ENCODE data around the gene SCD5. TPM values are rescaled to one million over a fixed set of nuclear protein-coding genes. Genes with fewer than 3 reads are reported as not detected.

SCD5 gene
- total and polyA plus RNA-seq, 2 of the 13 experiments (the other 11 are each of a cell fraction or from before 2014, with no cell fraction given), result not detected

DNA sequence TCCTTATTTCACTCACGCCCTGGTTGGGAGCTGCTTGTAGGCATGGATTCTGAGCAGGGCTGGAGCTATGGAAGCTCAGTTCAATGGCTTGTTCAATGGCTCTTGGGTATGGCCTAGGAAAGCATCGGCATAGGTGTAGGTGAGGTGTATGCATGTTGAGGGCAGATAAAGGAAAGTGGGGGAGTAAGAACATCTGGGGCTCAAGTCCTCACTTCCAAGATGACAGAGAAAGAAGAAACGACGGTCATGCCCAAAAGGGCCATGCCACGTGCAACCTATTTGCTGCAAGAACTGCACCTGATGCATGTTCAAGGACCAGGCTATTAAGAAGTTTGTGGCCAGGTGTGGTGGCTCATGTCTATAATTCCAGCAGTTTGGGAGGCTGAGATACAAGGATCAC is 23.4 kb downstream of the SCD5 start:
- H3K27ac ChIP-seq (ENCODE audit: extremely low read length, insufficient read depth, low read length), result no peak overlapping the region
- WGBS (ENCODE audit: low lambda C conversion rate), result 56% methylated on average over 5 of the region's 5 CpGs
- in situ Hi-C loops (cut with HindIII; ENCODE audit: extremely low pct_ligation_motif_present, low pct_unique_long_range_greater_than_20kb) (no loop called here), intact Hi-C loops (cut with micrococcal nuclease; ENCODE audit: unreplicated experiment) (no loop called here)
- FAIRE-seq (no peak), DNase-seq (ENCODE audit: low spot score) (no peak), ATAC-seq (no peak)
- ChIA-PET CTCF (ENCODE audit: low intra/inter-chr PET ratio, low total read pairs) (no interaction called here), POLR2A (no interaction called here)
- H2AFZ ChIP-seq (ENCODE audit: low read length), result no peak overlapping the region
- H3K79me2 ChIP-seq (ENCODE audit: insufficient read depth, low read length), result no peaks in the 10 kb centered on the region
- H4K20me1 ChIP-seq (ENCODE audit: insufficient read depth, low read length), result no peaks in the 10 kb centered on the region
- no peak overlapping the region for H3K4me3 ChIP-seq (replicated peaks in 1 of 3; ENCODE audit: insufficient read depth in 1 of 3, low read depth in 2 of 3, low read length in 3 of 3)
- no TSS peak for BruUV-seq (replicated peaks)
- H3K4me2 ChIP-seq (ENCODE audit: low read depth, low read length), result no peak overlapping the region
- no peak for TF ChIP-seq CHD4 (IDR thresholded peaks at IDR 0.05; ENCODE audit: borderline replicate concordance, low read length)
- TF ChIP-seq SP1 (IDR thresholded peaks at IDR 0.05), result no peak
- TF ChIP-seq SP1 (CRISPR knock-in tag; IDR thresholded peaks at IDR 0.05), result no peak
- TF ChIP-seq NAIF1 (CRISPR knock-in tag; IDR thresholded peaks at IDR 0.05; ENCODE audit: borderline replicate concordance), result no peak
- TF ChIP-seq, protein P1, sequence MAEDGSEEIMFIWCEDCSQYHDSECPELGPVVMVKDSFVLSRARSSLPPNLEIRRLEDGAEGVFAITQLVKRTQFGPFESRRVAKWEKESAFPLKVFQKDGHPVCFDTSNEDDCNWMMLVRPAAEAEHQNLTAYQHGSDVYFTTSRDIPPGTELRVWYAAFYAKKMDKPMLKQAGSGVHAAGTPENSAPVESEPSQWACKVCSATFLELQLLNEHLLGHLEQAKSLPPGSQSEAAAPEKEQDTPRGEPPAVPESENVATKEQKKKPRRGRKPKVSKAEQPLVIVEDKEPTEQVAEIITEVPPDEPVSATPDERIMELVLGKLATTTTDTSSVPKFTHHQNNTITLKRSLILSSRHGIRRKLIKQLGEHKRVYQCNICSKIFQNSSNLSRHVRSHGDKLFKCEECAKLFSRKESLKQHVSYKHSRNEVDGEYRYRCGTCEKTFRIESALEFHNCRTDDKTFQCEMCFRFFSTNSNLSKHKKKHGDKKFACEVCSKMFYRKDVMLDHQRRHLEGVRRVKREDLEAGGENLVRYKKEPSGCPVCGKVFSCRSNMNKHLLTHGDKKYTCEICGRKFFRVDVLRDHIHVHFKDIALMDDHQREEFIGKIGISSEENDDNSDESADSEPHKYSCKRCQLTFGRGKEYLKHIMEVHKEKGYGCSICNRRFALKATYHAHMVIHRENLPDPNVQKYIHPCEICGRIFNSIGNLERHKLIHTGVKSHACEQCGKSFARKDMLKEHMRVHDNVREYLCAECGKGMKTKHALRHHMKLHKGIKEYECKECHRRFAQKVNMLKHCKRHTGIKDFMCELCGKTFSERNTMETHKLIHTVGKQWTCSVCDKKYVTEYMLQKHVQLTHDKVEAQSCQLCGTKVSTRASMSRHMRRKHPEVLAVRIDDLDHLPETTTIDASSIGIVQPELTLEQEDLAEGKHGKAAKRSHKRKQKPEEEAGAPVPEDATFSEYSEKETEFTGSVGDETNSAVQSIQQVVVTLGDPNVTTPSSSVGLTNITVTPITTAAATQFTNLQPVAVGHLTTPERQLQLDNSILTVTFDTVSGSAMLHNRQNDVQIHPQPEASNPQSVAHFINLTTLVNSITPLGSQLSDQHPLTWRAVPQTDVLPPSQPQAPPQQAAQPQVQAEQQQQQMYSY (CRISPR knock-in tag; IDR thresholded peaks at IDR 0.05), result no peak
- TF ChIP-seq, protein P2, sequence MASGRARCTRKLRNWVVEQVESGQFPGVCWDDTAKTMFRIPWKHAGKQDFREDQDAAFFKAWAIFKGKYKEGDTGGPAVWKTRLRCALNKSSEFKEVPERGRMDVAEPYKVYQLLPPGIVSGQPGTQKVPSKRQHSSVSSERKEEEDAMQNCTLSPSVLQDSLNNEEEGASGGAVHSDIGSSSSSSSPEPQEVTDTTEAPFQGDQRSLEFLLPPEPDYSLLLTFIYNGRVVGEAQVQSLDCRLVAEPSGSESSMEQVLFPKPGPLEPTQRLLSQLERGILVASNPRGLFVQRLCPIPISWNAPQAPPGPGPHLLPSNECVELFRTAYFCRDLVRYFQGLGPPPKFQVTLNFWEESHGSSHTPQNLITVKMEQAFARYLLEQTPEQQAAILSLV (CRISPR knock-in tag; IDR thresholded peaks at IDR 0.05; ENCODE audit: borderline replicate concordance), result no peak
- no peak for TF ChIP-seq EHMT2 (IDR thresholded peaks at IDR 0.05; ENCODE audit: borderline replicate concordance, low read depth, low read length)
- TF ChIP-seq, protein P3, sequence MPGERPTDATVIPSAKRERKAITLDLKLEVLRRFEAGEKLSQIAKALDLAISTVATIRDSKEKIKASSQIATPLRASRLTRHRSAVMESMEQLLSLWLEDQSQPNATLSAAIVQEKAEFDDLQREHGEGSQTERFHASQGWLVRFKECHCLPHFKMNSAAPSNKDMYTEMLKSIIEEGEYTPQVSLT (CRISPR knock-in tag; IDR thresholded peaks at IDR 0.05; ENCODE audit: borderline replicate concordance, low read depth), result no peak
- TF ChIP-seq, protein P4, sequence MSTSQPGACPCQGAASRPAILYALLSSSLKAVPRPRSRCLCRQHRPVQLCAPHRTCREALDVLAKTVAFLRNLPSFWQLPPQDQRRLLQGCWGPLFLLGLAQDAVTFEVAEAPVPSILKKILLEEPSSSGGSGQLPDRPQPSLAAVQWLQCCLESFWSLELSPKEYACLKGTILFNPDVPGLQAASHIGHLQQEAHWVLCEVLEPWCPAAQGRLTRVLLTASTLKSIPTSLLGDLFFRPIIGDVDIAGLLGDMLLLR (CRISPR knock-in tag; IDR thresholded peaks at IDR 0.05), result no peak
- no peak for TF ChIP-seq TARDBP (CRISPR knock-in tag; IDR thresholded peaks at IDR 0.05)
- no peak for TF ChIP-seq NCOA2 (CRISPR knock-in tag; IDR thresholded peaks at IDR 0.05)
- no peak for TF ChIP-seq CBX2 (IDR thresholded peaks at IDR 0.05; ENCODE audit: low read depth, low read length)
- TF ChIP-seq CBX2 (CRISPR knock-in tag; IDR thresholded peaks at IDR 0.05; ENCODE audit: low read depth), result no peak
- TF ChIP-seq, protein P5, sequence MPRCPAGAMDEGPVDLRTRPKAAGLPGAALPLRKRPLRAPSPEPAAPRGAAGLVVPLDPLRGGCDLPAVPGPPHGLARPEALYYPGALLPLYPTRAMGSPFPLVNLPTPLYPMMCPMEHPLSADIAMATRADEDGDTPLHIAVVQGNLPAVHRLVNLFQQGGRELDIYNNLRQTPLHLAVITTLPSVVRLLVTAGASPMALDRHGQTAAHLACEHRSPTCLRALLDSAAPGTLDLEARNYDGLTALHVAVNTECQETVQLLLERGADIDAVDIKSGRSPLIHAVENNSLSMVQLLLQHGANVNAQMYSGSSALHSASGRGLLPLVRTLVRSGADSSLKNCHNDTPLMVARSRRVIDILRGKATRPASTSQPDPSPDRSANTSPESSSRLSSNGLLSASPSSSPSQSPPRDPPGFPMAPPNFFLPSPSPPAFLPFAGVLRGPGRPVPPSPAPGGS (CRISPR knock-in tag; IDR thresholded peaks at IDR 0.05), result no peak
- no peak for TF ChIP-seq SSRP1 (CRISPR knock-in tag; IDR thresholded peaks at IDR 0.05)
- peaks cover 2% of the 10 kb centered on the region for H3K4me1 ChIP-seq (ENCODE audit: insufficient read depth, low read length)
- H3K36me3 ChIP-seq (replicated peaks in 1 of 2; ENCODE audit: control insufficient read depth in 1 of 2, insufficient read depth in 2 of 2, low read length in 2 of 2), result no peaks in the 10 kb centered on the region
- no peaks in the 10 kb centered on the region for H3K9me3 ChIP-seq (ENCODE audit: low read length)
- H3K27me3 ChIP-seq (ENCODE audit: control insufficient read depth in 1 of 2, insufficient read depth in 2 of 2, low read length in 2 of 2), result peaks cover 0 to 17% of the 10 kb centered on the region in 2 experiments; a peak in 1 of 5 replicates
- H3K9ac ChIP-seq (ENCODE audit: insufficient read depth, low read depth, low read length), result no peak overlapping the region
